ENCODE measurements around the gene EML6. TPM values are rescaled to one million over a fixed set of nuclear protein-coding genes. Genes with fewer than 3 reads are reported as not detected.

EML6 gene
- total and polyA plus RNA-seq, 2 of the 13 experiments (the other 11 are each of a cell fraction or from before 2014, with no cell fraction given) = 17.2 to 32.4 TPM

DNA sequence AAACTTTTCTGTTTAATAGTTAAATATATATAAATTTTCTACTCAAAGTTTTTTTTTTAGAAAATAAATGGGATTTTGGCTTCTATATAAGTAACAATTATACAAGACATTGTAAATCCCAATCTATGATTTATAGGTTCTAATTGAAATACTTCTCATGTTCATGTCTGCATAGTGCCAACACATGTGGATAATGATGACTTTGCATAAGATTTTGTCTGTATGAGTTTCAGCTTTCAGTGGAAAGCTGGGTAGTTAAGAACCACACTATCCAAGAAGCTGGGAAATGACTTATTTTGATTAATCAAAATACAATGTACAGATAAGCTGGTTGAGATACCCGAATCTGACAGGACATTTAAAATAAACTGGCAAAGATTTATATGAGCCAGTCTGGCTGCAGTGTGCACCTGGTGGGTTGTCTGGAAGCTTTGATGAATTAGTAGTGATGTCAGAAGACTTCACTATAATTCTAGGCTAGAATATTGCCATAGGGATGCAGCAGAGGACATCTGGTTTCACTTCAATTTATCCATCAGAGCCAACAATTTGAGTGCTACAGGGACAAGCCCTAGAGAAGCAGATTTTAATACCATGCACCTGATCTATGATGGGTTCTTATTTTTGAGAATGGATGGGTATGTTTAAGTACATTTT, 45.4 kb downstream of the EML6 start:
- no peak overlapping the region for H3K4me2 ChIP-seq (ENCODE audit: low read depth, low read length)
- in situ Hi-C loops (cut with HindIII; ENCODE audit: extremely low pct_ligation_motif_present, low pct_unique_long_range_greater_than_20kb) (no loop called here), intact Hi-C loops (cut with micrococcal nuclease; ENCODE audit: unreplicated experiment) (no loop called here)
- H3K27me3 ChIP-seq (ENCODE audit: control insufficient read depth in 1 of 2, insufficient read depth in 2 of 2, low read length in 2 of 2) = no peaks in the 10 kb centered on the region
- no TSS peak for BruUV-seq (replicated peaks)
- H2AFZ ChIP-seq (ENCODE audit: low read length) = no peak overlapping the region
- no peak overlapping the region for H3K4me3 ChIP-seq (replicated peaks in 1 of 3; ENCODE audit: insufficient read depth in 1 of 3, low read depth in 2 of 3, low read length in 3 of 3)
- no peak overlapping the region for H3K9ac ChIP-seq (ENCODE audit: insufficient read depth, low read depth, low read length)
- ATAC-seq (no peak), FAIRE-seq (no peak), DNase-seq (ENCODE audit: low spot score) (no peak)
- 88% methylated on average over 1 of the region's 1 CpG for WGBS (ENCODE audit: low lambda C conversion rate)
- 0 out of 2 replicates have a peak, but pooled peaks cover under 1% of the 10 kb centered on the region for H3K4me1 ChIP-seq (ENCODE audit: insufficient read depth, low read length)
- ChIA-PET POLR2A (no interaction called here), CTCF (ENCODE audit: low intra/inter-chr PET ratio, low total read pairs) (no interaction called here)
- no peaks in the 10 kb centered on the region for H3K9me3 ChIP-seq (ENCODE audit: low read length)
- H4K20me1 ChIP-seq (ENCODE audit: insufficient read depth, low read length) = no peaks in the 10 kb centered on the region
- TF ChIP-seq MAFK (conservative IDR thresholded peaks at IDR 0.05 in 1 of 2, IDR thresholded peaks at IDR 0.05 in 1 of 2; ENCODE audit: low read length in 2 of 2) (peak; percentile 65 to 67), CHCHD3 (CRISPR knock-in tag; IDR thresholded peaks at IDR 0.05) (no peak), MAFF (IDR thresholded peaks at IDR 0.05; ENCODE audit: low read depth, low read length) (peak; percentile 46)
- TF ChIP-seq, protein P1, sequence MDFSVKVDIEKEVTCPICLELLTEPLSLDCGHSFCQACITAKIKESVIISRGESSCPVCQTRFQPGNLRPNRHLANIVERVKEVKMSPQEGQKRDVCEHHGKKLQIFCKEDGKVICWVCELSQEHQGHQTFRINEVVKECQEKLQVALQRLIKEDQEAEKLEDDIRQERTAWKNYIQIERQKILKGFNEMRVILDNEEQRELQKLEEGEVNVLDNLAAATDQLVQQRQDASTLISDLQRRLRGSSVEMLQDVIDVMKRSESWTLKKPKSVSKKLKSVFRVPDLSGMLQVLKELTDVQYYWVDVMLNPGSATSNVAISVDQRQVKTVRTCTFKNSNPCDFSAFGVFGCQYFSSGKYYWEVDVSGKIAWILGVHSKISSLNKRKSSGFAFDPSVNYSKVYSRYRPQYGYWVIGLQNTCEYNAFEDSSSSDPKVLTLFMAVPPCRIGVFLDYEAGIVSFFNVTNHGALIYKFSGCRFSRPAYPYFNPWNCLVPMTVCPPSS (IDR thresholded peaks at IDR 0.05) = no peak
- no peaks in the 10 kb centered on the region for H3K79me2 ChIP-seq (ENCODE audit: insufficient read depth, low read length)
- H3K36me3 ChIP-seq (replicated peaks in 1 of 2; ENCODE audit: control insufficient read depth in 1 of 2, insufficient read depth in 2 of 2, low read length in 2 of 2) = no peaks in the 10 kb centered on the region
- H3K27ac ChIP-seq (ENCODE audit: extremely low read length, insufficient read depth, low read length) = no peak overlapping the region

DNA sequence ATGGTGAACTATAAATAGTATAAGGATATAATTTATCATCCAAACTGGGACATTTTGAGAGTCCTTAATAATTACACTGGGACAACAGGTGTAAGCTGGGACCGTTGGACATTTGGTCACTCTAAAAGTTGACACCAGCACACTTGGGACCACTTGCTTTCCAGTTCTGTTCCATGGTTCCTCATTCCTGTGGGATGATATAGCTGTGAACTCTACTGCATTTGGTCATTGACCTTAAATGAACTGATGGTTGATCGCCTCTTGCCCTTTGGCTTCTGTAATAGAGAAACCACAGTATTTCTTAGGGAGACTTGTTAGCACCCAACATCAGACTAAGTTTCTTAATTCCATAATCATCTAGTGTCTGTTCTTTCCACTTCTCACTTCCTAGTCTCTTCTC, 46.7 kb downstream of the EML6 start:
- no peak overlapping the region for H3K4me2 ChIP-seq (ENCODE audit: low read depth, low read length)
- FAIRE-seq = no peak
- no peak overlapping the region for H2AFZ ChIP-seq (ENCODE audit: low read length)
- no peaks in the 10 kb centered on the region for H3K79me2 ChIP-seq (ENCODE audit: insufficient read depth, low read length)
- ChIA-PET CTCF (ENCODE audit: low intra/inter-chr PET ratio, low total read pairs) (no interaction called here), POLR2A (no interaction called here)
- peaks cover 6% of the 10 kb centered on the region for H3K9me3 ChIP-seq (ENCODE audit: low read length)
- no peak overlapping the region for H3K4me3 ChIP-seq (replicated peaks in 1 of 3; ENCODE audit: insufficient read depth in 1 of 3, low read depth in 2 of 3, low read length in 3 of 3)
- no peaks in the 10 kb centered on the region for H4K20me1 ChIP-seq (ENCODE audit: insufficient read depth, low read length)
- no peaks in the 10 kb centered on the region for H3K27me3 ChIP-seq (ENCODE audit: control insufficient read depth in 1 of 2, insufficient read depth in 2 of 2, low read length in 2 of 2)
- H3K27ac ChIP-seq (ENCODE audit: extremely low read length, insufficient read depth, low read length) = no peak overlapping the region
- H3K36me3 ChIP-seq (replicated peaks in 1 of 2; ENCODE audit: control insufficient read depth in 1 of 2, insufficient read depth in 2 of 2, low read length in 2 of 2) = no peaks in the 10 kb centered on the region
- H3K4me1 ChIP-seq (ENCODE audit: insufficient read depth, low read length) = no peaks in the 10 kb centered on the region
- BruUV-seq (replicated peaks) = no TSS peak
- DNase-seq (ENCODE audit: low spot score) = no peak
- ATAC-seq = no peak
- intact Hi-C loops (cut with micrococcal nuclease; ENCODE audit: unreplicated experiment) (no loop called here), in situ Hi-C loops (cut with HindIII; ENCODE audit: extremely low pct_ligation_motif_present, low pct_unique_long_range_greater_than_20kb) (no loop called here)
- TF ChIP-seq MXD4 (CRISPR knock-in tag; IDR thresholded peaks at IDR 0.05) (no peak), THRA (CRISPR knock-in tag; IDR thresholded peaks at IDR 0.05; ENCODE audit: borderline replicate concordance) (peak; percentile 72; the same call in 1 of the 2 replicates), HMGXB4 (CRISPR knock-in tag; IDR thresholded peaks at IDR 0.05; ENCODE audit: borderline replicate concordance in 1 of 2, low read depth in 1 of 2) (no peak)
- 66% methylated on average over 2 of the region's 2 CpGs for WGBS (ENCODE audit: low lambda C conversion rate)
- no peak overlapping the region for H3K9ac ChIP-seq (ENCODE audit: insufficient read depth, low read depth, low read length)
